ENCODE measurements around the gene TOR1A.
"Not testable (repeated sequence)": the region's sequence is repeated elsewhere in the genome, so short reads cannot be mapped to it uniquely, and the experiment has no call there.

TOR1A gene

GRCh38 chr9:129822898-129823541 is 916 bp downstream of the TOR1A start:
- peak in 3 of 14 donors; percentile 10 to 32 (median 12) for DNase-seq

- DNase-seq = peak in 1 of 14 donors; percentile 21
Observed at GRCh38 chr9:129816501-129817435, 7.2 kb downstream of the TOR1A start.

GRCh38 chr9:129815278-129815677 is 8.7 kb downstream of the TOR1A start:
- no peak for DNase-seq

- DNase-seq = no peak
Observed at GRCh38 chr9:129814432-129815223, 9.3 kb downstream of the TOR1A start.

GRCh38 chr9:129813661-129814060 is 10.3 kb downstream of the TOR1A start:
- no peak for DNase-seq

DNA sequence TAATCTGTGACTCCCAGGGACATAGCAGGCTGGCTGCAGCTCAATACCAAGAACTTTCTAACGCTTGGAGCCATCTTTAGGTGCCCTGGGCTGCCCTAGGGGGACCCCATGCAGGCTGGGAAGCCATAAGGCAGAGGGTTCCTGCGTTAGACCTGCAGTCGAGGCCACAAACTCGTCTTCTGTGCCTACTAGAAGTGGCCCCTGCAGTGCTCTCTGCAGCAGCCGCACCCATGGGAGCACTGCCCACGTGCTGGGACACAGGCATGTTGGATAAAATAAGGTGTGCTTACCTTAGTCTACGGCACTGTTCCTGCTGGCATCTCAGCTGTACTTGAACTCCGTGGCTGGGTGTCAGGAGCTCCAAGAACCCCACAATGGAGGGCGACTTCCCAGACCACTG is 11.6 kb downstream of the TOR1A start:
- DNase-seq = no peak

GRCh38 chr9:129811967-129812363 is 12.0 kb downstream of the TOR1A start:
- no peak for DNase-seq

DNA sequence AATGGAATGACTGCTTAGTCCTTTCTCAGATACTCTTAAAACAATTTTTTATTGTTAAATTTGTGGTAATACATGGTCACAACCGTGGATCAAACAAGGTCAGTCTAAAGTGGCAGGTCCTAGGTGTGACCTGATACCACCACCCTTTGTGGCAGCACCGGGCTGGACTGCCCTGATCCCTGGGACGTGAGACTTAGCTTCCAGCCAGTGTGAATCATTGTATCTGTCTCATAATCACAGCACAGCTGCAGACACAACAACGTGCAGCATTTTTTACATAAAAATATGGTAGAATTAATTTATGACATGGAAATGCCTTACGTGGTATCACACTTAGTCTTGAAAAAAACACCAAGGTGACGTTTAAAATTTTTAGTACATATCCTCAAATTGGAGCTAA is 13.1 kb downstream of the TOR1A start:
- DNase-seq = no peak

DNA sequence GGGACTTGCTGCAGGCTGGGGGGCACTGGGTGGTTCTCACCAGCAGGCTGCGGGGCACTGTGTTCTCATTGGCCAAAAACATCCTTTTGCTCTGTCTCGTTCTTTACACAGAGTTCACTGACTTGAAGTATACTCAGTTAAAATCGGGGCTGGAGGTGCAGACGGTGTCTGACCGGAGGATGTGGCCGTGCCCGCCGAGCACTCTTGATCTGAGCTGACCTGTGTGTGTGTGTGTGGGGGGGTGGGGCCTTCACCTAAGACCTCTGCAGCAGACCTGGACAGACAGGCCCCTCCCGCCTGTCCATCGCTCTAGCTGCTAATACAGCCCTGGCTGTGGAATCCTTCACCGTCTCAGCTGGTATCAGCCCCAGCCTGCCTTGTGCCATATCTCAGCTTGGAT is 13.8 kb downstream of the TOR1A start:
- DNase-seq = no peak

GRCh38 chr9:129809346-129809745 is 14.6 kb downstream of the TOR1A start:
- no peak for DNase-seq

- DNase-seq = no peak
Observed at GRCh38 chr9:129806061-129806460, 17.9 kb downstream of the TOR1A start.

- DNase-seq = peak in 1 of 14 donors; percentile 29
Observed at GRCh38 chr9:129803676-129804060, 20.3 kb downstream of the TOR1A start.

DNA sequence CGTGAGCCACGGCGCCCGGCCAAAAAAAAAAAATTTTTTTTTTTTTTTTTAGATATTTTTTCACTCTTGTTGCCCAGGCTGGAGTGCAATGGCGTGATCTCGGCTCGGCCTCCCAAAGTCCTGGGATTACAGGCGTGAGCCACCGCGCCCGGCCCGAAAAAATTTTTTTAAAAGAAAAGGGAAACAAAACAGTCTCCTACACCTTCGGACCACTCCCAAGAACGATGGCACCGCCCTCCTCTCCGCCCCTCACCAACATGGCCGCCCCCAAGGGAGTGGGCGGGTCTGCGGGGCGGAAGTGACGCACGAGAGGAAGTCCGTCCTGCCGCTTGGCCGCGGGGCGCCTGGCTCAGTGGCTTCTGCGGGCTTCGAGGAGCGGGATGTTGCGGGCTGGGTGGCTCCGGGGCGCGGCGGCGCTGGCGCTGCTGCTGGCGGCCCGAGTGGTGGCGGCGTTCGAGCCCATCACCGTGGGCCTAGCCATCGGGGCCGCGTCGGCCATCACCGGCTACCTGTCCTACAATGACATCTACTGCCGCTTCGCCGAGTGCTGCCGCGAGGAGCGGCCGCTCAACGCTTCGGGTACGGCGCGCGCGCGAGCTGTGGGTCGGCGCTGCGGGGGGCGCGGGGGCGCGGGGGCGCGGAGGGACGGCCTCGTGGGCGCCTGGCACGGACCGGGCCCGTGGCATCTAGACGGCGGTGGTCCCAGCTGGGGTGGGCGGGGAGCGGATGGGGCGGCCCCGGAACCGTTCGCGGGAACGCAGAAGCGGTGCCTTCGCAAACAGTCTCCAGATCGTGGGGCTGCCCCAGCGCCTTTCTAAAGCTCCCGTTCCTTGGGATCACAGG is 20.9 kb downstream of the TOR1A start, which contains the start of gene TOR1B:
TOR1B (plus strand) TSS at position 352 of the 843 bp plus-strand sequence; CDS start at position 381, 29 bp downstream.
- peak; percentile 43 to 92 (median 86) for DNase-seq

DNA sequence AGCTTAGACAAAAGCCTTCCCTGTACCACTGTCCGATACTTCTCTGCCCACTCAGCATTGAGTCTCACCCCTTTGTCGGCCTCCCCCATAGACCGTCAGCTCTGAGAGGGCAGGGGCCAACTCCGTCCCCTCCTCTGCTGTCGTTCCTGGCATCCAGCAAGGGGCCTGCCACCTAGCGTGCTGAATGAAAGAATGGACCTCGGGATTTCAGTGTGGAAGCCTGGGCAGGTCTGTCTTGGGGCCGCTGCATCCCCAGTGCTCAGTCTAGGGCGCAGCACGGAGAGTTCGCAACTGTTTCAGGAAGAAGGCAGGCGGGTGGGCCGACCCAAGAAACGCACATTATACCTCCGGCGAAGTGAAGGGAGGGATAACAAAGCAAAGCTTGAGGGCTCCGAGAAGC is 22.4 kb downstream of the TOR1A start:
- no peak for DNase-seq

DNA sequence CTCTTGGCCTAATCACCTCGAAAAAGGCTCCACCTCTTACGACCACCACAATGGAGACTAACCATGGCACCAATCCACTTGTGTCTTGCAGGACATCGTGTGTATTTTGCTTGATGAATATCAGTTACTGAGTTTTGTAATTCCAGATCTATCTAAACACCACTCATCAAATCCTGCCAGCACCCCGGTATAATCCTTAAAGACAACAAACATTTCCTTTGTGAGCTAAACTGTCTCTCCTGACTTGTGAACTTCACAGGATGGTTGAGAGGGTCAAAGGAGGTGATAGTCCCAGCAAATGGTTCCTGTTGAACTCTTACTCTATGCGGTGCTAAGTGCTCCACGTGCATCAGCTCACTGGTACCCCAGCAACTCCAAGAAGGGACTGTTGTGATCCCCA is 25.0 kb downstream of the TOR1A start:
- DNase-seq = no peak

DNA sequence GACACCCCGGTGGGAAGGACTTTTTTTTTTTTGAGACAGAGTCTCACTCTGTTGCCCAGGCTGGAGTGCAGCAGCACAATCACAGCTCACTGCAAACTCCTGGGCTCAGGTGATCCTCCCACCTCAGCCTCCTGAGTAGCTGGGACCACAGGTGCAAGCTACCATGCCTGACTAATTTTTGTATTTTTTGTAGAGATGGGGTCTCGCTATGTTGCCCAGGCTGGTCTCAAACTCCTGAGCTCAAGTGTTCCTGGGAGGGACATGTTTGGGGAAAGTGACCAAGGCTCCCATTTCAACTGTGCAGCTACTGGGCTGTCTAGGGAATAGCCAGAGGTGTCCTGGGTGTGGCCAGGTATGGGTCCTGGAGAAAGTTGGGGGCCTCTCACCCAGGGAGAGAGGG is 27.9 kb downstream of the TOR1A start:
- not testable (repeated sequence) for DNase-seq

DNA sequence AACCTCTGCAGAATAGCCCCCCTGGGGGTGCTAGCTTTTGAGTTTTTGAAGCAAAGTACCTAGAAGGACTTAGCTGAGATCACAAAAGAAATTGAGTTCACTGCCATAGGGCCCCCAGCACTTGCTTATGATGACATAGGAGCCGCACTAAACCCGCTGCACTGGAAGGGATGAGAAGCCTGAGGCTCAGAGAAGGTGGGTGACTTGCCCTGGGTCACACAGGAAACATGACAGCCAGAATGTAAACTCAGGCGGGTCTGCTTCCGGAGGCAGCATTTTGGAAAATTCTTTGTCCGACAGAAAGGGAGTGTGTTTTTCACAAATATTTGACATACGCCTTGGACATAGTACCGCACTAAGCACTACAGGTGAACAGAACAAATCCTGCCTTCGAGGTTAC is 29.4 kb downstream of the TOR1A start:
- no peak for DNase-seq

- no peak for DNase-seq
Observed at GRCh38 chr9:129786481-129786880, 37.5 kb downstream of the TOR1A start.

DNA sequence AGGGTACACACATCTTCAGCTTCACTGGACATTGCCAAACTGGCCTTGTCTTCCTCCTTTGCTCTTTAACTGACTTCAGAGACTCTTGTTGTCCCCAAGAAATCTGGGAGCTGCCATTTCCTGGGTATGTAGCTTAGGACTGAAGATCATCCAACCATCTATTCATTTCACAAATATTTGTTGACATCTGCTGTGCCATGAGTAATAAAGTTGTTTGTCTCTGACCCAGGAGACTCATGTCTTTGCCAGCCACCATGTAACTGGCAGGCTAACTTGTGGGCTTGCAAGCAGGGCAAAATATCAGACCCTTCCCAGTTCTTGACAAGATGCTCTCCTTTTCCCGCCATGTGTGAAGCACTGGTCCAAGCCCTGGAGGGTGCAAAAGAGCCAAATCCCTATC is 38.1 kb downstream of the TOR1A start:
- no peak for DNase-seq

- DNase-seq = not testable (repeated sequence)
Observed at GRCh38 chr9:129784970-129785369, 39.0 kb downstream of the TOR1A start.

- peak in 12 of 14 donors; percentile 3 to 48 (median 32) for DNase-seq
Observed at GRCh38 chr9:129783516-129784361, 40.2 kb downstream of the TOR1A start.

Measured in C1 segment of cervical spinal cord (tissue), 14 donors.